GM19043 (cell line): ENCODE data around the gene TYRP1.

Source experiments
- ATAC-seq: cut with Tn5 transposase; IDR thresholded peaks from one replicate; pipeline ENCODE4 v1.9.1; 2021; ENCODE audit warnings: low read depth; ENCODE audit not compliant: unreplicated experiment

Gene TYRP1

GRCh38 chr9:12696931-12697622, 3.9 kb downstream of the TYRP1 start:
- ATAC-seq = no peak

- ATAC-seq = no peak
Measured at GRCh38 chr9:12697719-12698118, 4.5 kb downstream of the TYRP1 start.

- no peak for ATAC-seq
Measured at GRCh38 chr9:12698266-12698665, 5.1 kb downstream of the TYRP1 start.

GRCh38 chr9:12698986-12699385, 5.8 kb downstream of the TYRP1 start:
- ATAC-seq = no peak

- ATAC-seq = no peak
Measured at GRCh38 chr9:12699529-12699928, 6.3 kb downstream of the TYRP1 start.

GRCh38 chr9:12701126-12701525, 7.9 kb downstream of the TYRP1 start:
- no peak for ATAC-seq

GRCh38 chr9:12702160-12702758, 9.1 kb downstream of the TYRP1 start:
- no peak for ATAC-seq

- no peak for ATAC-seq
Measured at GRCh38 chr9:12703996-12704395, 10.8 kb downstream of the TYRP1 start.

GRCh38 chr9:12705738-12706391, 12.7 kb downstream of the TYRP1 start:
- ATAC-seq = no peak

GRCh38 chr9:12708562-12709298, 15.5 kb downstream of the TYRP1 start:
- no peak for ATAC-seq

- ATAC-seq = no peak
Measured at GRCh38 chr9:12712532-12712931, 19.3 kb downstream of the TYRP1 start.

- no peak for ATAC-seq
Measured at GRCh38 chr9:12715268-12715667, 22.1 kb downstream of the TYRP1 start.

- no peak for ATAC-seq
Measured at GRCh38 chr9:12716823-12717600, 23.8 kb downstream of the TYRP1 start.

- ATAC-seq = no peak
Measured at GRCh38 chr9:12717907-12718306, 24.7 kb downstream of the TYRP1 start.

GRCh38 chr9:12718482-12719026, 25.4 kb downstream of the TYRP1 start:
- ATAC-seq = no peak

- ATAC-seq = no peak
Measured at GRCh38 chr9:12719431-12719830, 26.2 kb downstream of the TYRP1 start.

- no peak for ATAC-seq
Measured at GRCh38 chr9:12720551-12720950, 27.4 kb downstream of the TYRP1 start.

- no peak for ATAC-seq
Measured at GRCh38 chr9:12722131-12722530, 28.9 kb downstream of the TYRP1 start.

- ATAC-seq = no peak
Measured at GRCh38 chr9:12723409-12724028, 30.3 kb downstream of the TYRP1 start.

GRCh38 chr9:12726795-12727194, 33.6 kb downstream of the TYRP1 start:
- ATAC-seq = no peak
